ENCODE data around the gene EQTN.
A peak's percentile ranks its signal among the peaks of the same experiment; 100 is the strongest.
"Not testable (repeated sequence)": the region's sequence is repeated elsewhere in the genome, so short reads cannot be mapped to it uniquely, and the experiment has no call there.

Gene EQTN

DNA sequence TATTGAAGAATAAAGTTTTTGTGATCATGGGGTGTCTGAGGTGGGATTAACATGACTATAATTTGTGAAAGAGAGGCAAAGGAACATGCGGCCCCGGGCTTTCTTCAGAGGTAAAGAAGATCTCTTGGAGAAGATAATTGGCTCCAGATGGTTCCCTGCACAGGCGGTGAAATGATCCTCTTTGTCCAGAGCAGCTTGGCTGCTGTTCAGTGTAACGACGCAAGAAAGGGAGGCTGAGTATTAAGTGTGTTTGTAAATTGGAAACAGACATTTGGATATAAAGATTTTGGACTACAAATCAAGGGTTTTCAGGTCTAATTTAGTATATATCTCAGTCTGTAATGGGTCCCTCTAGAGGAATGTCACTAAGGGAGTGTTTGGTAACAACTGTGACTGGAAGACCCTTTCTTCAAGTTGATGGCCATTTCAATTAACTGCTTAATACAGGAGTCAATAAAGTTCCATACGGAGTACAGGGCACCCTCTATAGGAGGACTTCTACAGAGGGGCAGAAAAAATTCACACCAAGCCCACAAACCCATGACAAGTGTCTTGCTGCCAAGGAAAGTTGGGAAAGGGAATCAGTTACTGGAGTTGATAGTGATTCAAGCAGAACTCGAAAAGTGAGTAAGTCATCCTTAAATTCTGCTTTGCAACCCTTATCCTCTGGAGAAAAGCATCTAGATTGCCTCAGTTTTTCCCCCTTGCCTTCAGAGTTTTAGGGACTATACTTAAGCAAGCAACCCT is 4.1 kb downstream of the EQTN start:
- DNase-seq = no peak

DNA sequence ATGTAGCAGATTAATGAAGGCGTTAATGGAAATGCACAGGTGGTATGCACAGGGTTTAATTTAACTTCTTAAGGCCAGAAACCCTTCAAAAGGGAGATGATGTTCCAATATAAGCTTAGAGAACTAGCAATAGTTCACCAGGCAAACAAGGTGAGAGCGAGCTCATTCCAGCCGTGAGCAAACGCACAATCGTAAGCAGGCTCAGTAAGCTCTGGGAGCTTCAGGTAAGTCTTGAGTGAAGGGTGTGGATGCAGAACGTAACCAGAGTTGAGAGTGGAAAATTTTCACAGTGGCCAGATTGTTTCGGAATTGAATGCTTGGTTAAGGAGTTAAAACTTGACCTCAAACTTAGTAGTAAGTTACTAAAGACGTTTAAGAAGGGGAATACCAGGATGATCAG is 5.7 kb downstream of the EQTN start:
- no peak for DNase-seq

DNA sequence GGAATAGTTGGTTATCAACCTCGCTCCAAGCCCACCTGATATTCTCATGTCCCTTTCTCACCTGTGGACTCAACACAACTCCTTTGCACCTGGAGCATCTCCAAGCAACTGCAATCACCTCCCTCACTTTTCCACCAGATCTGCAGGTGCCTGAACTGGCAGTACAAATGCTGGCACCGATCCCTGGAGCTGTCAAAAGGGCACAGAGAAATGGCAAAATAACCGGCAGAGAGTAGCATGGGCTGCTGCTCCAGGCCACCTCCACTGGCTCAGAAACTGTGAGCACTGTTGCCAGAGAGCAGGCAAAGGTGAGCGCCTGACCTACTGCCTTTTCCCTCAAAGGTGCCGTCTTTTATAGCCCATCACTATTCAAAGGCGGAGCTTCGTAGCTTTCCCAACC is 14.7 kb downstream of the EQTN start:
- peak; percentile 55 for DNase-seq

DNA sequence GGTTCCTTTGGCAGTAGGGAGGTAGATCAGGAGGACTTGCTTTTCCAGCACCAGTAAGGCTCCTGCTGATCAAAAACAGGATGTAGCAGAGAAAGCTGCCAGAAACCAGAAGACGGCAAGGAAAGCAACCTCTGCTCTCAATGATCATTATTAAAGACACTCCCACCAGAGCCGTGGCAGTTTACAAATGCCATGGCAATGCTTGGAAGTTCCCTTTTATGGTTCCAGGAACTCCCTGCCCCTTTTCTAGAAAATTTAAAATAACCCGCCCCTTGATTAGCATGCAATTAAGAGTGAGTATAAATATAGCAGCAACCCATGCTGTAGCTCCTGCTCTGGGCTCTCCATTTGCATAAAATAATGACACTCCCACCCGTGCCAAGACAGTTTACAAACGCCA is 16.1 kb downstream of the EQTN start:
- DNase-seq = no peak

DNA sequence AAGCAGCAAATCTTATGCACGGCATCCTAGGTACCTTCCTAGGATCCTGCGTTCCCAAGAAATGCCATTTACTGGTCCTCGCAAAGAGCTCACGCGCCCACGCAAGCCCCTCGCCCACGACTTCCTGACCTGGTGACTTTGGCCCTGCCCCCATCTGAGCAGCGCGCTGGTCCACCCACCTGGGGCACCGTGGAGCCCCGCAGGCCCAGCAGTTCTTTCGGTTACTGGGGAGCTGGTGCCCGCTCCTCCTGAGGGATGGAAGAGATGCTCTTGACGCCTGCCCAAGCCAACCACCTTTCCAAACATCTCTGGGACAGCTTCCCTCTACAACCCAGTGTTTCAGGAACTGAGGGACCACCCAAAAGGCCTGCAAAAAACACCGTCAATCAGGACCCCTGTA is 16.7 kb downstream of the EQTN start:
- DNase-seq = no peak

DNA sequence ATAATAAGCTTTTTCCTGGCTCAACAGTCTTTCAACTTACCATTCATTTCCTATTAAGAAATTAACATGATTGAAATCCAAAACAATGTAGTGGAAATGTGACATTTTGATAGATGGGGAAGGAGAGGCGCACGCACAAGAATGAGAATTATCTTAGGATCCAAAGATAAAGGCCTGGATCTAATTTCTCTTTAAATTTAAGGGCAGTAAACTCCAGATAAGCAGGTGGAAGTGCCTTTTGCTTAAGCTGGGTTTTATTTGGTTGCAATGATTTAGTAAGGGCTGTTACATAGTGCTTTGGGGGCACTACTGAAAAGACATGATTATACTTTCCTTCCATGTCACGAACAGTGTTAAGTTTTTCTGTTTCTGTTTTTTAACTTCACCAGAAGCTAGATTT is 17.3 kb downstream of the EQTN start:
- DNase-seq = no peak

DNA sequence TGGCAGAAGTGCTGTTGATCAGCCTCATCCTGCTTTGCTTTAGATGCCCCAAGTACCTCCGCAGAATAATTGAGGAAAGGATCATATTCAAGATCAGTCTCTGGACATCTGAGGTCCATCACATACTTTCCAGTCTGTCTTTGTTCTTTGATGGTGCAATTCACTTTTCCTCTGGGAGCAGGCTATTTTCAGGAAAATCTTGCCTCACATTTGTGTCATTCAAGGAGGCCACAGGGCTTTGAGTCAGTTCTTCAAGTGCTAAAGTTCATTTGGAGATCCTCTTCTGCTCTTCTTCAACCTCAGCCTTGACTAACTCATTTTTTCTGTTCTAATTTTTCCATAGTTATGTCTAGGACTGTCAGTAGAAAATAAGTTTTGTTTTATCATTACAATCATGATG is 18.6 kb downstream of the EQTN start:
- no peak for DNase-seq

DNA sequence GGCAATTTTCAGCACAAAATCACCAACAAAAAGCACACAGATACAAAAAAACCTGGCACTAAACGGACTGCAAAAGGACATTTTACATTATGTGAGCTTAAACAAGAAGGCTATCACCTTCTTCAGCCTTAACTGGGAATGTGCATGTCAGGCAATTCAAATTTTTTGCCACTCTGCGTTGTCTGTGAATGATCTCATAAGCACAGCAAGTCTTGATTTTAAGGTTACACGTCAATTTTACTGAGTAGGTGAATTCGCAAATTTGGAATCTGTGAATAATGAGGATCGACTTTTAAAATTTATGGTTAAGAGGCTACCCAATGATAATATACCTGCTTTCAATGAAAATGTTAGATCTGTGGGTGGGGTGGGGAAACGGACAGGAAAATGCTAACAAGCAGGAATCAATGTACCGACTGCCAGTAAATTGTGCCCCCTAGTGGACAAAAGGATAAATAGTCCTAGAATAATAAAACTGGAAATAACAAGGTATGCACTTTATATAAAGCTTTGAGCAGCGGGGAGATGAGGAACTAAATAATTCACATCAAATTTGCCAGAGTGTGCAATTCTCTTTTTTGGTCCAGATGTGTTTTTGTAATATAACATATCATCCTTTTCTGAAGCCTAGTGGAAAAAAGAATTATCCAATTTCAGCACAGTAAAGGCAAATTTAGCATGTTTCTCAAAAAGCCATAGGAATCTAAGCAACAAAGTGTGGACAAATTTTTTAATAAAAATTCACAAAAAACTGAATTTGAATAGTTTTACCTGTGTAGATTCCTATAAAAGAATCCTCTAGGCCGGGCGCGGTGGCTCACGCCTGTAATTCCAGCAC is 20.5 kb downstream of the EQTN start:
- peak; percentile 76 for DNase-seq

DNA sequence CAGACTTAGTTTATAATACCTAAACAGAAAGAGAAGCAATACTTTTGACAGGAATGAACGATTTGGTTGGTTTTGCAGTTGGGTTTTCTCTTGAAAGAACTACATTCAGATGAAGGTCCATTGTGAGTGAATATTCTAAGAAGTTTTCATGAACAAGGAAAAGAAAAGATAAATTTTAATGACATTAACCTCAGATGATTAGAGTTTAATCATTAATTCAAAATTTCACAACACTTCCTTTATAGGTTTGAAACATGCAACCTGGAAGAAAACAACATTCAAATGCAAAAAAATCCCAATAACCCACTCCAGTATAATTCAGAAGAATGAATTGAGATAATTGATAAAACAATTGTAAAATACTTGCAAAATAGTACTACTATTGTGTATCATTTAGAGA is 23.8 kb downstream of the EQTN start:
- DNase-seq = no peak

DNA sequence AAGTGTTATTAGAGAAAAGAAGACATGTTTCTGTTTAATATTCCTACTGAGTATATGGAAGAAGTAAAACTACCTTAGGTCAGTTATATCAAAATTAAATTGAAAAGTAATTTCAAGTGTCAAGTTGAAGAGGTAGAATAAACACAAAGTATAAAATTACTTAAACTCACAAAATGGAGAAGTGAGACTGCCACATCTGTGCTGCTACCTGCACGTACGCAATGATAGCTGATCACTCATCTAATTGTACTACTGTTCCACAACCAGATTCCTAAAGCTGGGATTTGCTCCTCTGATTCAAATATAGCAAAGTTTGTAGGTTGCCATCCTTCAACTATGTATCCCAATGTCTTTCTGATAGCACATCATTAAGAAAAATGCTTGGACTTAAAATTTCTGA is 24.8 kb downstream of the EQTN start:
- DNase-seq = no peak

DNA sequence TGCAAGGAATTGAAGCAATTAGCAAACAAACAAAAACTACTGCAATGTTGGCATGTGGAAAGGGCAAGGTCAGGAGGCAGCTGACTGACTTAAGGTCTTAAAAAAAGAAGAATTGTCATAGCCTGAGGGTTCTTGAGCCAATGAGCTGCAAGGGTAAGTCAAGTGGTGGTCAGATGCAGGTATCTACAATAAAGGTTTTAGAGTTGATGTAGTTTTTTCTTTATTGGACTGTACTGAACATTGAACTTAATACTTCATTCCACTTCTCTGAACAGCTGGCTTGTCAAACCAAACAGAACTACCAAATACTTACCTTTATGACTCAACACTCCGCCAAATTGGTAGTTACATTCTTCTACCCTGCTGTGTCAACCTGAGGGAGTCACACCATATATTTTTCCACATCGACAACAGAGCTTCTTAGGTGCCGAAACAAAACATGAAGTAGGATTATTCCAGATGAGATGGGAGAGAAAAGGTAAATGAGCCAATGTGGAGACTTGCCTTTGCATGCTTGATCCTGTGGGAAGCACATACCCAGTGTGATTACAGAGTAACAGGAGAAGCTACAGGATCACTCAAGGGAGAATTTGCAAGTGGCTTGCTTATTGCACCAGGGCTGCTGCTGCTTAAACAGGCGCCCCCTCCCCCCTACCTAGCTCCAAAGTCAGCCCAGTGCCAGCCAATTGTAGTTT is 35.3 kb downstream of the EQTN start:
- no peak for DNase-seq

DNA sequence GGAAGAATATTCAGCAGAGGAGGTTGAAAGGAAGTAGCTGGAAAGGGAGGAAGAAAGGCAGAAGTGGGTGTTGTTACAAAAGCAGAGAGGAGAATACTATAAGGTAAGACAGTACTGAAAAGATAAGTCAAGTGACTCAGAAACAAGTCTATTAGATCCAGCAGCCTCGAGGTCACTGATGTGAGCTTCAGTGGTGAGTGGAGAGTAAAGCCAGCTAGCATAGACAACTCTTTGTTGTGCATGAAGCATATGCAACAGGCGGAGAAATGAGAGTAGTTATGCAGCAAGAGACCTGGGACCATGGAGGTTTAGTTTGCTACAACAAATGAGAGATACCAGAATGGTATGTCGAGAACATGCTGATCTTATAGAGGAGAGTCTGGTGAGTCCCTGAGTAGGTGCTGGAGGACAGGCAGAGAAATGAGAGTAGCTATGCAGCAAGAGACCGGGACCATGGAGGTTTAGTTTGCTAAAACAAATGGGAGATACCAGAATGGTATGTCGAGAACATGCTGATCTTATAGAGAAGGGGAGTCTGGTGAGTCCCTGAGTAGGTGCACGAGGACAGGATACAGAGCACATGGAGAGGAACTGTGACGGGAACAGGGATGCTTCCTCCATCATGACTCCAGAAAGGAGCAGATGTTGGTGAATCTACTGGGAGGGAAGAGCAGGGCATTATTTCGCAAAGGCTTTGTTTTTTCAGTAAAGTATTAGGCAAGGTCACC is 36.0 kb downstream of the EQTN start:
- no peak for DNase-seq

DNA sequence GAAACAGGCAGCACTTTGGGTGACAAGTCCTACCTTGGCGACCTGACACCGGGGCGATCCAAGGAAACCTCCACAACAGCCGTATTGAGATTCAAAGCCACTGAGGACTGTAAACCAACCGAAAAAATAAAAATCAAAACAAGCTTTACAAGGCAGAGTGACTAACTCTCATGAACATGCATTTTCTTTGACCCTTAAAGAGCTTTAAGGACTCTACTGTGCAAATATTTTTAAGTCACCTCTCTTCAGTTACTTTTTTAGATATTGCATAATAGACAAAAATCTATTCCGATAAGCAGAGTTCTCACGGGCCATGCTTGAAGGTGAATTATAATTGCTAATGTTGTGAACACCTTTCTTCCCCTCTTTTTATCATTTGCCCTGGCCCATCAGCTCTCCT is 38.3 kb downstream of the EQTN start:
- no peak for DNase-seq

DNA sequence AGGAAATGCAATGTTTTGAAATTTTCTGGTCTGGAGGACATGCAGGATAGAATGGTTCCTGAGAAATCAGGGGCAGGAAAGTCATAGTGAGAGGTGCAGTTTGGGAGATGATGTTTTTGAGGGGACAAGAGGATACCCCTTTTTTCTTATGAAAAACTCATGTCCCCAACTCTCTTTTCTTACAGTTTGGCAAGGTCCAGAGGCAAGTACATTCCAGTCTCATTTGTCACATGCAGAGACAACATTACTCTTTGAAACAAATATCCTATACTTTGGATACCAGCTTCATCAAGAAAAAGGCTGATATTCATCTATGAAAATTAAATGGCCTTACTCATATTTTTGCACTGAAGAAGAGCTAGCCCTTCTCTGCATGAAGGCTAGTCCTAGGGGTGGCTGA is 48.2 kb downstream of the EQTN start:
- DNase-seq = no peak

DNA sequence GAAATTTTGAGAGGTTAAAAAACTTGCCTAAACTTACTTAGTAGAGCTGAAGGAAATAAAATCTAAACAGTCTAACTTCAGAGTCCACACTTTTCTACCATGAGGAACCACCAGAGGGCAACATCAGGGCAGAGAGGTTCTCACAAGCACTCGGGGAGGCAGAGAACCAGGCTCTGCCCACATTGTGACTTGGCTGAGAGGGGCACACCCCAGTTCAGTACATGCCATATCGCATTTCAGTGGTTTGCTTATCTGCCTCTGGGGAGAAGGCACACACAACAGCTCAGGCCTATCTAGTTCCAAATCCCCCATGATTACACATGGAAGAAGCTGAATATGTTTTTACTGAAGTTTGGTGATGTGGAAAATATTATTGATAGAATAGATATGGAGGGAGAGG is 49.2 kb downstream of the EQTN start:
- DNase-seq = peak; percentile 17

DNA sequence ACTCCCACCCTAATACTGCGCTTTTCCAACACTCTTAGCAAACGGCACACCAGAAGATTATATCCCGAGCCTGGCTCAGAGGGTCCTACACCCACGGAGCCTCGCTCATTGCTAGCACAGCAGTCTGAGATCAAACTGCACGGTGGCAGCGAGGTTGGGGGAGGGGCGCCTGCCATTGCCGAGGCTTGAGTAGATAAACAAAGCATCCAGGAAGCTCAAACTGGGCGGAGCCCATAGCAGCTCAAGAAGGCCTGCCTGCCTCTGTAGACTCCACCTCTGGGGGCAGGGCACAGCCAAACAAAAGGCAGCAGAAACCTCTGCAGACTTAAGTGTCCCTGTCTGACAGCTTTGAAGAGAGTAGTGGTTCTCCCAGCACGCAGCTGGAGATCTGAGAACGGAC is 57.3 kb downstream of the EQTN start:
- DNase-seq = not testable (repeated sequence)
